CD4-positive, alpha-beta T cell (primary cell): ENCODE measurements around the gene GPC6. TPM values are rescaled to one million over a fixed set of nuclear protein-coding genes. Genes with fewer than 3 reads are reported as not detected.

ENCODE experiments used
- ATAC-seq: fragments of 200-7000 bp; cut with Tn5 transposase; one replicate; pipeline ENCODE4 v1.10.0; 2022; ENCODE audit warnings: mild to moderate bottlenecking; ENCODE audit not compliant: poor library complexity
- CTCF ChIA-PET: fragments of 350-600 bp; sonication (Branson Sonifier 250); formaldehyde crosslinking; loops from one replicate; lab custom pipeline; 2021; ENCODE audit warnings: antibody characterized with exemption, inconsistent platforms; lab: Charles Lee
- POLR2A ChIA-PET: fragments of 350-600 bp; sonication (Branson Sonifier 250); formaldehyde crosslinking; loops from one replicate; lab custom pipeline; 2021; ENCODE audit warnings: antibody characterized with exemption, inconsistent platforms; lab: Charles Lee
- DNase-seq, 14 experiments: peaks; one replicate each; pipeline ENCODE4 v3.0.0-alpha.2; 2013 to 2020; ENCODE audit warnings: mixed read lengths in 2 of 14
- H3K27ac ChIP-seq, 2 donors: one replicate each; pipeline versions ENCODE4 v1.5.1 to v1.7.0; 2013; ENCODE audit warnings: low read length in 2 of 2, low read depth in 1 of 2, mild to moderate bottlenecking in 1 of 2
- H3K27me3 ChIP-seq, 2 experiments: 1 replicate in 1 of 2; 2 replicates in 1 of 2; pipeline versions ENCODE4 v1.6.1 to v1.7.0; 2013; ENCODE audit warnings: low read length in 2 of 2, control low read depth in 1 of 2, mild to moderate bottlenecking in 1 of 2, moderate library complexity in 1 of 2; ENCODE audit not compliant: insufficient read depth in 2 of 2, control insufficient read depth in 1 of 2
- H3K36me3 ChIP-seq: one replicate; pipeline ENCODE4 v1.6.1; 2013; ENCODE audit warnings: low read length, control low read depth; ENCODE audit not compliant: insufficient read depth
- H3K4me1 ChIP-seq: one replicate; pipeline ENCODE4 v1.6.1; 2013; ENCODE audit warnings: low read length, control low read depth; ENCODE audit not compliant: insufficient read depth
- H3K4me3 ChIP-seq: one replicate; pipeline ENCODE4 v1.5.1; 2013; ENCODE audit warnings: mild to moderate bottlenecking, low read length, moderate library complexity
- H3K9me3 ChIP-seq, 2 experiments: 1 replicate in 1 of 2; 2 replicates in 1 of 2; pipeline versions ENCODE4 v1.6.1 to v1.7.0; 2013; ENCODE audit warnings: low read length in 2 of 2, mild to moderate bottlenecking in 2 of 2, control low read depth in 1 of 2, moderate library complexity in 1 of 2; ENCODE audit not compliant: control insufficient read depth in 1 of 2, insufficient read depth in 1 of 2
- H3K27ac Mint-ChIP-seq: one replicate; pipeline ENCODE4 v1.8.0; 2020; ENCODE audit warnings: mixed read lengths
- H3K27me3 Mint-ChIP-seq: one replicate; pipeline ENCODE4 v1.8.0; 2021; ENCODE audit warnings: mixed read lengths
- H3K36me3 Mint-ChIP-seq: one replicate; pipeline ENCODE4 v1.8.0; 2021; ENCODE audit warnings: low read depth, mixed read lengths
- H3K4me1 Mint-ChIP-seq: one replicate; pipeline ENCODE4 v1.8.0; 2021; ENCODE audit warnings: low read depth, mixed read lengths
- H3K4me3 Mint-ChIP-seq: one replicate; pipeline ENCODE4 v1.8.0; 2020; ENCODE audit warnings: mild to moderate bottlenecking, mixed read lengths
- H3K9me3 Mint-ChIP-seq: one replicate; pipeline ENCODE4 v1.8.0; 2020; ENCODE audit warnings: mixed read lengths
- CTCF ChIP-seq: fragments of 200-600 bp; IDR thresholded peaks from one replicate; pipeline ENCODE4 v1.8.0; 2022; ENCODE audit warnings: antibody characterized with exemption, mild to moderate bottlenecking
- intact Hi-C, 2 experiments: fragments of 100-400 bp; cut with DNase I in 1 of 2; cut with micrococcal nuclease in 1 of 2; formaldehyde crosslinking; loops; one replicate each; pipeline versions ENCODE4 v1.15.1 to v1.9.0; 2023 to 2025; cut with DNase I, micrococcal nuclease
- total RNA-seq, 174 experiments: library from RNA in 2 of 174; stranded (reverse) in 2 of 174; gene quantifications; one replicate each; pipeline ENCODE4 v1.2.3 and lab custom pipeline; 2021 to 2026

Gene GPC6
- total RNA-seq, 2 experiments from 2014 or later = not detected

DNA sequence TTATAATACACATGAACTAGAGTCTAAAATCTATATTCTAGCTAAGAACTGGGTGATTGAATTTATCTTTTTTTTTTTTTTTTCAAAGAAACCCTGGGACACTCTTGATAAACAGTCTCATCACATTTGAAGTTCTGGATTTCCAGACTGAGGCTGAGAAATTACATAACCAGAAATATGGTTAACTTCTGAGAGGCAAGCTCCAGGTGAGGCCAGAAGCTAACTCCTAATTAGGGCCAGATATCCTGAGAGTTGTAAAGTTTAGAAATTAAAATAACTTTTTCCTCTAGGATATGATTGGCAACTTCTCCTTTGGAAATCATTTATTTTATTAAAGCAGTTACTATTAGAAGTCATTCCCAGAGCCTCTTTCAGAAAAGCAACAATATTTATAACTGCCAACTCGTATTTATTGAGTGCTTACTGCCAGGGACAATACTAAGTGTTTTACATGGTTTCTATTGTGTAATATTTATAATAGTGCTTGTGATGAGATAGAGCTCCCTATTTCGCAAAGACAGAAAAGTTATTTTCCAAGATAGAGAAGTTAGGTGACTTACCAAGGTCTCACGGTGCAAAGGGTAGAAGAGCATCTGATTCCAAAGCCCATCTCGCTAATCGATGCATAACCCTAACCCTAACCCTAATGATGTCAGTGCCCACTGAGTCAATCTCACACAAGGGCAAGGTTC lies 1065.2 kb downstream of the GPC6 start:
- Histone ChIP-seq H3K27me3 (no peaks in the 10 kb centered on the region), H3K4me1 (no peaks in the 10 kb centered on the region), H3K9me3 (no peaks in the 10 kb centered on the region), H3K36me3 (no peaks in the 10 kb centered on the region), H3K27ac (no peak overlapping the region), H3K4me3 (no peak overlapping the region)
- H3K36me3 Mint-ChIP-seq = no peaks in the 10 kb centered on the region
- H3K9me3 Mint-ChIP-seq = no peaks in the 10 kb centered on the region
- H3K27ac Mint-ChIP-seq = no peak overlapping the region
- intact Hi-C loops = no loop called here
- H3K4me3 Mint-ChIP-seq = no peak overlapping the region
- POLR2A ChIA-PET = no interaction called here
- TF ChIP-seq CTCF = no peak
- CTCF ChIA-PET = no interaction called here
- DNase-seq = no peak
- no peaks in the 10 kb centered on the region for H3K27me3 Mint-ChIP-seq
- ATAC-seq = no peak
- no peaks in the 10 kb centered on the region for H3K4me1 Mint-ChIP-seq

DNA sequence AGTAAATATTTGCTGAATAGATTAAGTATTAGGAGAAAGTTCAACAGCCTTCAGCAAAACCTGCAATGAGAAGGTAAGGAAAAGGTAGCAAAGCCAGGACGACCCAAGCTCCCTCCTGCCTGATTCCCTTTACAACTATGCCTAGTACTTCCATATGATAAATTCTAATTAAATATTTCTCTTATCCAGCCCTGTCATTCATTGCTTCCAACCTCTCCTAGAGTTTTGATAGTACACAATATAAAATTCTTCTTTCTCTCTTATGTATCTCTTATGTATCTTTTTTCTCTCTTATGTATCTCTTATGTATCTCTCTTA lies 1065.7 kb downstream of the GPC6 start:
- Histone ChIP-seq H3K36me3 (no peaks in the 10 kb centered on the region), H3K27me3 (no peaks in the 10 kb centered on the region), H3K27ac (no peak overlapping the region), H3K4me3 (no peak overlapping the region), H3K4me1 (no peaks in the 10 kb centered on the region), H3K9me3 (no peaks in the 10 kb centered on the region)
- CTCF ChIA-PET = no interaction called here
- no peak overlapping the region for H3K27ac Mint-ChIP-seq
- TF ChIP-seq CTCF = no peak
- no peak overlapping the region for H3K4me3 Mint-ChIP-seq
- H3K36me3 Mint-ChIP-seq = no peaks in the 10 kb centered on the region
- H3K4me1 Mint-ChIP-seq = no peaks in the 10 kb centered on the region
- POLR2A ChIA-PET = no interaction called here
- ATAC-seq = no peak
- H3K9me3 Mint-ChIP-seq = no peaks in the 10 kb centered on the region
- intact Hi-C loops = no loop called here
- H3K27me3 Mint-ChIP-seq = no peaks in the 10 kb centered on the region
- no peak for DNase-seq

- H3K4me1 Mint-ChIP-seq = no peaks in the 10 kb centered on the region
- no peak for DNase-seq
- no peak for TF ChIP-seq CTCF
- no peaks in the 10 kb centered on the region for H3K27me3 Mint-ChIP-seq
- no peaks in the 10 kb centered on the region for H3K36me3 Mint-ChIP-seq
- H3K27ac Mint-ChIP-seq = no peak overlapping the region
- no peak overlapping the region for H3K4me3 Mint-ChIP-seq
- CTCF ChIA-PET = no interaction called here
- Histone ChIP-seq H3K36me3 (no peaks in the 10 kb centered on the region), H3K9me3 (no peaks in the 10 kb centered on the region), H3K27ac (no peak overlapping the region), H3K4me1 (no peaks in the 10 kb centered on the region), H3K27me3 (no peaks in the 10 kb centered on the region), H3K4me3 (no peak overlapping the region)
- POLR2A ChIA-PET = no interaction called here
- H3K9me3 Mint-ChIP-seq = no peaks in the 10 kb centered on the region
- ATAC-seq = no peak
- intact Hi-C loops = no loop called here
Measured at GRCh38 chr13:94296471-94296870, 1069.9 kb downstream of the GPC6 start.
